IMR-90 (cell line): Measurements from ENCODE around the gene PCSK6. TPM values are rescaled to one million over a fixed set of nuclear protein-coding genes. Genes with fewer than 3 reads are reported as not detected.

Experiments
- ATAC-seq: fragments of 200-7000 bp; cut with Tn5 transposase; 2 replicates; pipeline ENCODE4 v1.9.1; 2020; ENCODE audit warnings: low read depth, mild to moderate bottlenecking, moderate library complexity
- BruUV-seq: library from RNA; stranded (reverse); fragments of 400-500 nt; replicated peaks from 2 replicates; lab custom pipeline; 2021; lab: Mats Ljungman, UMichigan
- CTCF ChIA-PET: fragments of 300-600 bp; formaldehyde crosslinking; extraction: SDS; loops from one replicate; lab custom pipeline; 2021; ENCODE audit warnings: antibody characterized with exemption; lab: Yijun Ruan, JAX
- POLR2A ChIA-PET: fragments of 300-600 bp; sonication (Branson Sonifier 250); formaldehyde crosslinking; loops from one replicate; lab custom pipeline; 2022; ENCODE audit warnings: antibody characterized with exemption; ENCODE audit not compliant: unreplicated experiment; lab: Charles Lee
- DNase-seq: peaks from one replicate; pipeline ENCODE4 v3.0.0; 2013
- H2AFZ ChIP-seq: replicated peaks from 2 replicates; pipeline ENCODE3; 2013; ENCODE audit warnings: low read length, mild to moderate bottlenecking; ENCODE audit not compliant: poor library complexity
- H2AK5ac ChIP-seq: 2 replicates; pipeline ENCODE4 v1.6.1; 2013; ENCODE audit warnings: low read depth, low read length, inconsistent platforms
- H2AK9ac ChIP-seq: replicated peaks from 2 replicates; pipeline ENCODE3; 2013; ENCODE audit warnings: mild to moderate bottlenecking, low read depth, low read length, moderate library complexity; ENCODE audit not compliant: poor library complexity
- H2BK120ac ChIP-seq: 2 replicates; pipeline ENCODE4 v1.6.1; 2013; ENCODE audit warnings: low read depth, low read length, inconsistent platforms
- H2BK15ac ChIP-seq: 3 replicates; pipeline ENCODE4 v1.6.1; 2013; ENCODE audit warnings: low read depth, low read length, inconsistent platforms
- H2BK20ac ChIP-seq: 2 replicates; pipeline ENCODE4 v1.6.1; 2013; ENCODE audit warnings: low read depth, mild to moderate bottlenecking, inconsistent platforms, low read length, moderate library complexity
- H2BK5ac ChIP-seq: 2 replicates; pipeline ENCODE4 v1.6.1; 2013; ENCODE audit warnings: mild to moderate bottlenecking, low read depth, low read length, inconsistent platforms; ENCODE audit not compliant: poor library complexity, severe bottlenecking
- H3K14ac ChIP-seq: replicated peaks from 2 replicates; pipeline ENCODE4 v1.6.1; 2013; ENCODE audit warnings: low read depth, low read length, inconsistent platforms
- H3K18ac ChIP-seq: 2 replicates; pipeline ENCODE4 v1.6.1; 2013; ENCODE audit warnings: low read depth, low read length, control low read depth
- H3K23ac ChIP-seq: 2 replicates; pipeline ENCODE4 v1.6.1; 2013; ENCODE audit warnings: low read depth, low read length, inconsistent platforms
- H3K27ac ChIP-seq: 2 replicates; pipeline ENCODE4 v1.5.1; 2013; ENCODE audit warnings: mild to moderate bottlenecking, control low read depth, low read length; ENCODE audit not compliant: insufficient read depth
- H3K27me3 ChIP-seq: 2 replicates; pipeline ENCODE4 v1.6.1; 2013; ENCODE audit warnings: low read length; ENCODE audit not compliant: control insufficient read depth, insufficient read depth
- H3K36me3 ChIP-seq: 2 replicates; pipeline ENCODE4 v1.6.1; 2013; ENCODE audit warnings: low read length, mixed read lengths; ENCODE audit not compliant: control insufficient read depth, insufficient read depth
- H3K4ac ChIP-seq: 2 replicates; pipeline ENCODE4 v1.6.1; 2013; ENCODE audit warnings: low read depth, low read length, inconsistent platforms
- H3K4me1 ChIP-seq: 2 replicates; pipeline ENCODE4 v1.6.1; 2013; ENCODE audit warnings: low read length, mixed read lengths; ENCODE audit not compliant: control insufficient read depth, insufficient read depth
- H3K4me2 ChIP-seq: 2 replicates; pipeline ENCODE4 v1.6.1; 2013; ENCODE audit warnings: low read depth, mild to moderate bottlenecking, control low read depth, low read length, moderate library complexity
- H3K4me3 ChIP-seq: 2 replicates; pipeline ENCODE4 v1.5.1; 2013; ENCODE audit warnings: low read depth, mild to moderate bottlenecking, control low read depth, low read length, moderate library complexity; ENCODE audit not compliant: insufficient read depth
- H3K56ac ChIP-seq: 2 replicates; pipeline ENCODE4 v1.6.1; 2013; ENCODE audit warnings: low read length, inconsistent platforms; ENCODE audit not compliant: insufficient read depth; ENCODE audit errors: extremely low read depth
- H3K79me1 ChIP-seq, 2 experiments: 2 replicates each; pipeline ENCODE4 v1.6.1; 2013; ENCODE audit warnings: low read length in 2 of 2, inconsistent platforms in 1 of 2, low read depth in 1 of 2
- H3K9ac ChIP-seq: 2 replicates; pipeline ENCODE4 v1.6.1; 2013; ENCODE audit warnings: low read depth, low read length, control low read depth
- H3K9me1 ChIP-seq: 2 replicates; pipeline ENCODE4 v1.6.1; 2013; ENCODE audit warnings: low read length, inconsistent platforms; ENCODE audit not compliant: insufficient read depth
- H3K9me3 ChIP-seq: 2 replicates; pipeline ENCODE4 v1.6.1; 2013; ENCODE audit warnings: low read length; ENCODE audit not compliant: control insufficient read depth, insufficient read depth
- H4K20me1 ChIP-seq: 2 replicates; pipeline ENCODE4 v1.6.1; 2013; ENCODE audit warnings: low read length, inconsistent platforms; ENCODE audit not compliant: insufficient read depth
- H4K5ac ChIP-seq: 2 replicates; pipeline ENCODE4 v1.6.1; 2013; ENCODE audit warnings: mild to moderate bottlenecking, low read depth, low read length, control low read depth
- H4K8ac ChIP-seq, 2 experiments: 2 replicates each; pipeline ENCODE4 v1.6.1; 2013; ENCODE audit warnings: low read depth in 2 of 2, low read length in 2 of 2, control low read depth in 1 of 2, inconsistent platforms in 1 of 2
- H4K91ac ChIP-seq: 2 replicates; pipeline ENCODE4 v1.6.1; 2013; ENCODE audit warnings: low read depth, low read length, inconsistent platforms; ENCODE audit not compliant: insufficient read depth
- BHLHE40 ChIP-seq: fragments of 150-350 bp; IDR thresholded peaks from 2 replicates; pipeline ENCODE4 v1.6.1; 2016; ENCODE audit warnings: mild to moderate bottlenecking, low read depth, low read length
- CEBPB ChIP-seq: IDR thresholded peaks from 2 replicates; pipeline ENCODE4 v1.6.1; 2012; ENCODE audit warnings: low read depth, low read length, improper control_type of control experiment
- CHD1 ChIP-seq: IDR thresholded peaks from 2 replicates; pipeline ENCODE4 v1.6.1; 2012; ENCODE audit warnings: low read depth, low read length, improper control_type of control experiment
- CTCF ChIP-seq: conservative IDR thresholded peaks from 2 replicates; pipeline ENCODE4 v1.5.1; 2012; ENCODE audit warnings: mild to moderate bottlenecking, low read depth, low read length, improper control_type of control experiment
- ELK1 ChIP-seq: fragments of 150-350 bp; IDR thresholded peaks from 2 replicates; pipeline ENCODE4 v1.6.1; 2016; ENCODE audit warnings: low read depth, mild to moderate bottlenecking, low read length, moderate library complexity, borderline replicate concordance
- FOS ChIP-seq: fragments of 150-350 bp; IDR thresholded peaks from 2 replicates; pipeline ENCODE4 v1.6.1; 2016; ENCODE audit warnings: low read depth, low read length
- MAZ ChIP-seq: IDR thresholded peaks from 2 replicates; pipeline ENCODE4 v1.6.1; 2012; ENCODE audit warnings: low read depth, mild to moderate bottlenecking, low read length, improper control_type of control experiment, moderate library complexity, borderline replicate concordance
- RFX5 ChIP-seq: IDR thresholded peaks from 2 replicates; pipeline ENCODE4 v1.8.0; 2012; ENCODE audit warnings: low read depth, mild to moderate bottlenecking, low read length, moderate library complexity
- WGBS, 2 experiments: methylation state at CpG; one replicate each; pipeline versions ENCODE4 v1.1.5 to v1.1.7; 2013; ENCODE audit warnings: missing lambda C conversion rate in 2 of 2; ENCODE audit not compliant: insufficient read length in 1 of 2; ENCODE audit errors: extremely low coverage in 2 of 2; 5-methylcytosine and 5-hydroxymethylcytosine counted together
- dilution Hi-C: fragments of 300-500 bp; cut with HindIII; formaldehyde crosslinking; loops from one replicate; pipeline ENCODE4 v1.14.3; 2018; ENCODE audit warnings: low sequenced_read_pairs; ENCODE audit not compliant: unreplicated experiment
- in situ Hi-C: fragments of 300-500 bp; cut with MboI; formaldehyde crosslinking; loops from 3 replicates; pipeline ENCODE4 v1.14.3; 2019; ENCODE audit warnings: low sequenced_read_pairs, inconsistent platforms, mixed read lengths
- intact Hi-C: fragments of 100-400 bp; cut with micrococcal nuclease; formaldehyde crosslinking; loops from 2 replicates; pipeline ENCODE4 v1.10.0; 2022
- polyA plus RNA-seq, 3 experiments: library from polyadenylated mRNA; depleted of rRNA; stranded (reverse); fragments of >200 nt; gene quantifications; 2 replicates each; pipeline ENCODE4 v1.2.3, GENCODE V29; 2012; ENCODE audit warnings: low replicate concordance in 1 of 3
- total RNA-seq: library from RNA; depleted of rRNA; stranded (reverse); fragments of >200 nt; gene quantifications from 2 replicates; pipeline ENCODE4 v1.2.3, GENCODE V29; 2012

The PCSK6 gene
- total and polyA plus RNA-seq, 2 of the 4 experiments (the other 2 are of a cell fraction) = not detected

- WGBS, 2 experiments = 61% methylated on average over 6 of the region's 15 CpGs; no CpG with 5 or more reads in 1 of the 2 experiments
- CTCF ChIA-PET = no interaction called here
Measured at GRCh38 chr15:101357333-101357732, 132.2 kb downstream of the PCSK6 start.

More at GRCh38 chr15:101357333-101357732, 132.2 kb downstream of the PCSK6 start:
- H2BK5ac ChIP-seq = no peak overlapping the region
- POLR2A ChIA-PET = no interaction called here
- H3K18ac ChIP-seq = no peak overlapping the region
- no peak overlapping the region for H4K5ac ChIP-seq
- H3K9me1 ChIP-seq = peaks cover 4% of the 10 kb centered on the region; the same call in 1 of the 2 replicates
- no peak overlapping the region for H2AK5ac ChIP-seq
- H3K27ac ChIP-seq = no peak overlapping the region
- H4K91ac ChIP-seq = no peak overlapping the region
- H2BK120ac ChIP-seq = no peak overlapping the region
- no peak overlapping the region for H2BK20ac ChIP-seq
- peak overlapping the region; percentile 43 for H2AFZ ChIP-seq
- BruUV-seq = no TSS peak
- peaks cover 2% of the 10 kb centered on the region; the same call in 1 of the 2 replicates for H3K4me1 ChIP-seq
- no peaks in the 10 kb centered on the region for H3K79me1 ChIP-seq
- intact Hi-C loops (no loop called here), in situ Hi-C loops (no loop called here), dilution Hi-C loops (no loop called here)
- H3K14ac ChIP-seq = no peak overlapping the region
- no peak overlapping the region for H4K8ac ChIP-seq
- TF ChIP-seq CTCF (no peak), CHD1 (no peak), ELK1 (no peak), RFX5 (no peak), CEBPB (no peak), MAZ (no peak), FOS (no peak), BHLHE40 (no peak)
- H3K9ac ChIP-seq = no peak overlapping the region
- ATAC-seq (no peak), DNase-seq (no peak)
- H3K4me3 ChIP-seq = no peak overlapping the region
- H3K4ac ChIP-seq = no peak overlapping the region
- no peak overlapping the region for H2BK15ac ChIP-seq
- no peak overlapping the region for H3K4me2 ChIP-seq
- H3K27me3 ChIP-seq = peaks cover 13% of the 10 kb centered on the region
- no peaks in the 10 kb centered on the region; the same call in 1 of the 2 replicates for H4K20me1 ChIP-seq
- no peak overlapping the region for H3K23ac ChIP-seq
- peak overlapping the region; percentile 65 for H2AK9ac ChIP-seq
- no peaks in the 10 kb centered on the region for H3K9me3 ChIP-seq
- H3K36me3 ChIP-seq = no peaks in the 10 kb centered on the region
- no peak overlapping the region for H3K56ac ChIP-seq
